Breast epithelium (tissue), 4 donors: Measurements from ENCODE around the gene PRR18. TPM values are rescaled to one million over a fixed set of nuclear protein-coding genes. Genes with fewer than 3 reads are reported as not detected.

Experiments
- DNase-seq, 2 donors: peaks; one replicate each; pipeline ENCODE4 v3.0.0-alpha.2; 2019; ENCODE audit warnings: low spot score in 2 of 2
- H3K27ac ChIP-seq, 2 donors: fragments of 200-600 bp; sonication (generic) in 1 of 2; one replicate each; pipeline ENCODE4 v1.5.1; 2016 to 2019; ENCODE audit warnings: mild to moderate bottlenecking in 1 of 2
- H3K27me3 ChIP-seq, 2 donors: fragments of 200-600 bp; sonication (generic) in 1 of 2; one replicate each; pipeline versions ENCODE4 v1.5.1 to v1.6.0; 2017 to 2019; ENCODE audit warnings: control low read depth in 1 of 2, mild to moderate bottlenecking in 1 of 2
- H3K36me3 ChIP-seq: fragments of 200-600 bp; one replicate; pipeline ENCODE4 v1.5.1; 2019
- H3K4me1 ChIP-seq, 2 donors: fragments of 200-600 bp; sonication (generic); one replicate each; pipeline ENCODE4 v1.5.1; 2016 to 2019; ENCODE audit warnings: control low read depth in 1 of 2
- H3K4me3 ChIP-seq, 3 donors: fragments of 200-600 bp; sonication (generic); 1 replicate in 2 of 3; 2 replicates in 1 of 3; pipeline ENCODE4 v1.5.1; 2016 to 2019; ENCODE audit warnings: mild to moderate bottlenecking in 3 of 3, moderate library complexity in 2 of 3
- H3K9me3 ChIP-seq, 2 donors: fragments of 200-600 bp; sonication (generic) in 1 of 2; one replicate each; pipeline ENCODE4 v1.5.1; 2016 to 2019; ENCODE audit warnings: control low read depth in 1 of 2
- CTCF ChIP-seq, 3 donors: fragments of 450-650 bp; IDR thresholded peaks; one replicate each; pipeline ENCODE4 v1.5.1; 2016 to 2017; ENCODE audit warnings: antibody characterized with exemption in 3 of 3, mild to moderate bottlenecking in 3 of 3, moderate library complexity in 3 of 3
- POLR2A ChIP-seq: fragments of 450-650 bp; IDR thresholded peaks from one replicate; pipeline ENCODE4 v1.6.1; 2016; ENCODE audit warnings: antibody characterized with exemption, mild to moderate bottlenecking, moderate library complexity
- POLR2AphosphoS5 ChIP-seq, 3 donors: sonication (generic); formaldehyde crosslinking; IDR thresholded peaks; one replicate each; pipeline ENCODE4 v1.6.1; 2017; ENCODE audit warnings: antibody characterized with exemption in 3 of 3
- intact Hi-C: fragments of 100-400 bp; cut with DNase I; formaldehyde crosslinking; loops from one replicate; pipeline ENCODE4 v1.15.1; 2023; ENCODE audit warnings: low total_unique reads
- total RNA-seq, 3 donors: library from RNA; depleted of rRNA; stranded (reverse); fragments of >200 nt; gene quantifications; one replicate each; pipeline ENCODE4 v1.1.0, GENCODE V29; 2016

PRR18 gene
- under 1 TPM in 1 of 3 donors, not detected in 2; 0.29 TPM for total RNA-seq

- no peak for DNase-seq
- Histone ChIP-seq H3K4me1 (peaks cover 0 to 7% of the 10 kb centered on the region in 2 donors), H3K4me3 (peak within 1 kb of the TSS; percentile 35 to 75 (median 50)), H3K27ac (no peak within 1 kb of the TSS), H3K27me3 (peaks cover 9 to 22% of the 10 kb centered on the region in 2 donors), H3K36me3 (no peaks in the 10 kb centered on the region), H3K9me3 (no peaks in the 10 kb centered on the region)
- intact Hi-C loops = loop anchor here (2.0 kb wide), 1 partner anchor 19 kb away; no protein-coding TSS in a partner anchor
- TF ChIP-seq POLR2AphosphoS5 (IDR thresholded peaks at IDR 0.05) (no peak), CTCF (IDR thresholded peaks at IDR 0.05) (no peak), POLR2A (no peak)
Observed at GRCh38 chr6:166308033-166308768, at the start of gene PRR18. Gene PRR18 (minus strand): TSS chr6:166308392. CDS start chr6:166308142, 250 bp downstream.

GRCh38 chr6:166355552-166355951 is 47.4 kb upstream of the PRR18 start:
- Histone ChIP-seq H3K27me3 (no peaks in the 10 kb centered on the region), H3K36me3 (no peaks in the 10 kb centered on the region), H3K9me3 (no peaks in the 10 kb centered on the region), H3K27ac (no peak overlapping the region), H3K4me1 (peaks cover 2 to 3% of the 10 kb centered on the region in 2 donors), H3K4me3 (no peak overlapping the region)
- TF ChIP-seq POLR2AphosphoS5 (IDR thresholded peaks at IDR 0.05) (no peak), CTCF (IDR thresholded peaks at IDR 0.05) (no peak), POLR2A (no peak)
- DNase-seq = no peak
- intact Hi-C loops = no loop called here

GRCh38 chr6:166354965-166355364 is 46.8 kb upstream of the PRR18 start:
- no peak for DNase-seq
- Histone ChIP-seq H3K9me3 (peaks cover 0 to 3% of the 10 kb centered on the region in 2 donors), H3K27me3 (no peaks in the 10 kb centered on the region), H3K27ac (no peak overlapping the region), H3K36me3 (no peaks in the 10 kb centered on the region), H3K4me3 (no peak overlapping the region), H3K4me1 (no peaks in the 10 kb centered on the region)
- intact Hi-C loops = no loop called here
- TF ChIP-seq POLR2A = no peak
- TF ChIP-seq CTCF (IDR thresholded peaks at IDR 0.05) = no peak
- no peak for TF ChIP-seq POLR2AphosphoS5 (IDR thresholded peaks at IDR 0.05)

- Histone ChIP-seq H3K4me3 (no peak overlapping the region), H3K9me3 (peaks cover 0 to 6% of the 10 kb centered on the region in 2 donors), H3K36me3 (no peaks in the 10 kb centered on the region), H3K27ac (no peak overlapping the region), H3K4me1 (no peaks in the 10 kb centered on the region), H3K27me3 (no peaks in the 10 kb centered on the region)
- intact Hi-C loops = no loop called here
- DNase-seq = no peak
- no peak for TF ChIP-seq POLR2AphosphoS5 (IDR thresholded peaks at IDR 0.05)
- TF ChIP-seq POLR2A = no peak
- TF ChIP-seq CTCF (IDR thresholded peaks at IDR 0.05) = no peak
Observed at GRCh38 chr6:166354143-166354542, 46.0 kb upstream of the PRR18 start.

- Histone ChIP-seq H3K9me3 (peaks cover 0 to 6% of the 10 kb centered on the region in 2 donors), H3K4me1 (no peaks in the 10 kb centered on the region), H3K27me3 (no peaks in the 10 kb centered on the region), H3K4me3 (no peak overlapping the region), H3K36me3 (no peaks in the 10 kb centered on the region), H3K27ac (no peak overlapping the region)
- intact Hi-C loops = no loop called here
- no peak for DNase-seq
- no peak for TF ChIP-seq POLR2A
- no peak for TF ChIP-seq POLR2AphosphoS5 (IDR thresholded peaks at IDR 0.05)
- TF ChIP-seq CTCF (IDR thresholded peaks at IDR 0.05) = no peak
Observed at GRCh38 chr6:166353507-166353906, 45.3 kb upstream of the PRR18 start.
